NCI-H1092 (cell line): ENCODE data around the gene ARHGAP40.

Experiments
- DNase-seq: peaks from one replicate; lab custom pipeline; 2025; lab: John Stamatoyannopoulos, UW

ARHGAP40 gene

GRCh38 chr20:38651562-38651961, 50.0 kb downstream of the ARHGAP40 start:
- no peak for DNase-seq

GRCh38 chr20:38652995-38653394, 51.4 kb downstream of the ARHGAP40 start:
- DNase-seq: no peak

GRCh38 chr20:38657390-38657789, 55.8 kb downstream of the ARHGAP40 start:
- no peak for DNase-seq

GRCh38 chr20:38658879-38659596, 57.4 kb downstream of the ARHGAP40 start:
- DNase-seq: peak; percentile 12

- no peak for DNase-seq
Measured at GRCh38 chr20:38659597-38659880, 57.9 kb downstream of the ARHGAP40 start.

- no peak for DNase-seq
Measured at GRCh38 chr20:38660429-38660828, 58.8 kb downstream of the ARHGAP40 start.

GRCh38 chr20:38663660-38664059, 62.1 kb downstream of the ARHGAP40 start:
- DNase-seq: no peak

GRCh38 chr20:38664284-38664683, 62.7 kb downstream of the ARHGAP40 start:
- DNase-seq: no peak

- no peak for DNase-seq
Measured at GRCh38 chr20:38665094-38665493, 63.5 kb downstream of the ARHGAP40 start.

- DNase-seq: no peak
Measured at GRCh38 chr20:38665506-38666285, 64.1 kb downstream of the ARHGAP40 start.

- DNase-seq: no peak
Measured at GRCh38 chr20:38667417-38667956, 65.9 kb downstream of the ARHGAP40 start.

- DNase-seq: no peak
Measured at GRCh38 chr20:38669688-38670087, 68.1 kb downstream of the ARHGAP40 start.

- DNase-seq: no peak
Measured at GRCh38 chr20:38670786-38671185, 69.2 kb downstream of the ARHGAP40 start.

GRCh38 chr20:38671186-38671585, 69.6 kb downstream of the ARHGAP40 start:
- peak; percentile 12 for DNase-seq

GRCh38 chr20:38671701-38672292, 70.2 kb downstream of the ARHGAP40 start:
- no peak for DNase-seq

- DNase-seq: no peak
Measured at GRCh38 chr20:38672504-38672903, 70.9 kb downstream of the ARHGAP40 start.

- DNase-seq: no peak
Measured at GRCh38 chr20:38673261-38673660, 71.7 kb downstream of the ARHGAP40 start.

- DNase-seq: peak; percentile 37
Measured at GRCh38 chr20:38673725-38674091, 72.1 kb downstream of the ARHGAP40 start.

GRCh38 chr20:38674092-38674764, 72.6 kb downstream of the ARHGAP40 start:
- peak; percentile 76 for DNase-seq

- no peak for DNase-seq
Measured at GRCh38 chr20:38674765-38675133, 73.1 kb downstream of the ARHGAP40 start.

- no peak for DNase-seq
Measured at GRCh38 chr20:38676576-38676975, 75.0 kb downstream of the ARHGAP40 start.

GRCh38 chr20:38680500-38681306, 79.1 kb downstream of the ARHGAP40 start:
- no peak for DNase-seq
